Ascending aorta (tissue), 2 donors: ENCODE measurements around the gene CEP68. TPM values are rescaled to one million over a fixed set of nuclear protein-coding genes. Genes with fewer than 3 reads are reported as not detected.
A peak's percentile ranks its signal among the peaks of the same experiment; 100 is the strongest.
"Not testable (repeated sequence)": the region's sequence is repeated elsewhere in the genome, so short reads cannot be mapped to it uniquely, and the experiment has no call there.

ENCODE experiments used
- DNase-seq, 2 donors: peaks; one replicate each; pipeline ENCODE4 v3.0.0-alpha.2; 2019; ENCODE audit warnings: low spot score in 2 of 2
- H3K27ac ChIP-seq, 2 donors: fragments of 200-600 bp; sonication (generic); one replicate each; pipeline ENCODE4 v1.5.1; 2016 to 2017; ENCODE audit warnings: mild to moderate bottlenecking in 1 of 2
- H3K27me3 ChIP-seq: fragments of 200-600 bp; sonication (generic); one replicate; pipeline ENCODE4 v1.5.1; 2017
- H3K36me3 ChIP-seq, 2 donors: fragments of 200-600 bp; sonication (generic); one replicate each; pipeline ENCODE4 v1.5.1; 2016
- H3K4me1 ChIP-seq, 2 donors: fragments of 200-600 bp; sonication (generic); one replicate each; pipeline ENCODE4 v1.5.1; 2016 to 2017; ENCODE audit warnings: mild to moderate bottlenecking in 1 of 2
- H3K4me3 ChIP-seq, 2 donors: fragments of 200-600 bp; sonication (generic); one replicate each; pipeline ENCODE4 v1.5.1; 2016 to 2017; ENCODE audit warnings: mild to moderate bottlenecking in 1 of 2
- H3K9me3 ChIP-seq, 2 donors: fragments of 200-600 bp; sonication (generic); one replicate each; pipeline ENCODE4 v1.5.1; 2016
- CTCF ChIP-seq, 3 experiments: fragments of 200-600 bp in 2 of 3; fragments of 450-650 bp in 1 of 3; sonication (generic) in 2 of 3; IDR thresholded peaks; one replicate each; pipeline ENCODE4 v1.5.1; 2016 to 2019; ENCODE audit warnings: antibody characterized with exemption in 3 of 3, mild to moderate bottlenecking in 1 of 3, moderate library complexity in 1 of 3
- intact Hi-C: fragments of 100-400 bp; cut with DNase I; formaldehyde crosslinking; loops from one replicate; pipeline ENCODE4 v1.15.1; 2023
- total RNA-seq: library from RNA; depleted of rRNA; stranded (reverse); fragments of >200 nt; gene quantifications from one replicate; pipeline ENCODE4 v1.1.0, GENCODE V29; 2016

The CEP68 gene
- total RNA-seq, 1 donor from 2014 or later, result 30.8 TPM

- H3K27me3 ChIP-seq, result no peaks in the 10 kb centered on the region
- peaks cover 36 to 79% of the 10 kb centered on the region in 2 donors for H3K36me3 ChIP-seq
- no peaks in the 10 kb centered on the region for H3K4me1 ChIP-seq
- H3K4me3 ChIP-seq, result no peak overlapping the region
- peak in 1 of 2 donors; percentile 72 for DNase-seq
- no peaks in the 10 kb centered on the region for H3K9me3 ChIP-seq
- peak overlapping the region in 1 of 2 donors; percentile 22 for H3K27ac ChIP-seq
- TF ChIP-seq CTCF (IDR thresholded peaks at IDR 0.05), result no peak
- intact Hi-C loops, result no loop called here
These were observed 38.1 kb upstream of the CEP68 start for GRCh38 chr2:65018141-65018582.

- Histone ChIP-seq H3K4me3 (no peak overlapping the region), H3K27me3 (no peaks in the 10 kb centered on the region), H3K4me1 (no peaks in the 10 kb centered on the region), H3K36me3 (peaks cover 36 to 70% of the 10 kb centered on the region in 2 donors), H3K9me3 (no peaks in the 10 kb centered on the region), H3K27ac (peak overlapping the region in 1 of 2 donors; percentile 22)
- intact Hi-C loops, result no loop called here
- no peak for TF ChIP-seq CTCF (IDR thresholded peaks at IDR 0.05)
- DNase-seq, result no peak
These were observed 37.2 kb upstream of the CEP68 start for GRCh38 chr2:65019010-65019409.

GRCh38 chr2:65019675-65020195, 36.5 kb upstream of the CEP68 start:
- no peak overlapping the region for H3K4me3 ChIP-seq
- H3K27me3 ChIP-seq, result no peaks in the 10 kb centered on the region
- no peak overlapping the region for H3K27ac ChIP-seq
- intact Hi-C loops, result no loop called here
- H3K4me1 ChIP-seq, result no peaks in the 10 kb centered on the region
- DNase-seq, result no peak
- H3K9me3 ChIP-seq, result no peaks in the 10 kb centered on the region
- no peak for TF ChIP-seq CTCF (IDR thresholded peaks at IDR 0.05)
- peaks cover 36 to 67% of the 10 kb centered on the region in 2 donors for H3K36me3 ChIP-seq

- H3K27ac ChIP-seq, H3K4me1 ChIP-seq, DNase-seq, H3K9me3 ChIP-seq, H3K27me3 ChIP-seq, H3K4me3 ChIP-seq, intact Hi-C loops: not testable (repeated sequence)
- H3K36me3 ChIP-seq, result peaks cover 36 to 67% of the 10 kb centered on the region in 2 donors
These were observed 36.0 kb upstream of the CEP68 start for GRCh38 chr2:65020251-65020650.

GRCh38 chr2:65020943-65021528, 35.2 kb upstream of the CEP68 start:
- intact Hi-C loops, result no loop called here
- Histone ChIP-seq H3K4me3 (no peak overlapping the region), H3K27me3 (no peaks in the 10 kb centered on the region), H3K9me3 (no peaks in the 10 kb centered on the region), H3K27ac (no peak overlapping the region), H3K36me3 (peaks cover 36 to 67% of the 10 kb centered on the region in 2 donors), H3K4me1 (no peaks in the 10 kb centered on the region)
- TF ChIP-seq CTCF (IDR thresholded peaks at IDR 0.05), result no peak
- DNase-seq, result no peak

- TF ChIP-seq CTCF (IDR thresholded peaks at IDR 0.05), result no peak
- Histone ChIP-seq H3K9me3 (no peaks in the 10 kb centered on the region), H3K36me3 (peaks cover 33 to 60% of the 10 kb centered on the region in 2 donors), H3K27ac (no peak overlapping the region), H3K27me3 (no peaks in the 10 kb centered on the region), H3K4me3 (no peak overlapping the region), H3K4me1 (no peaks in the 10 kb centered on the region)
- intact Hi-C loops, result no loop called here
- DNase-seq, result no peak
These were observed 34.5 kb upstream of the CEP68 start for GRCh38 chr2:65021709-65022108.
